Measurements from ENCODE around the gene KIF20B. TPM values are rescaled to one million over a fixed set of nuclear protein-coding genes. Genes with fewer than 3 reads are reported as not detected.

The KIF20B gene
- total and polyA plus RNA-seq, 12 donors = 0.74 to 8.5 (median 2.8) TPM

DNA sequence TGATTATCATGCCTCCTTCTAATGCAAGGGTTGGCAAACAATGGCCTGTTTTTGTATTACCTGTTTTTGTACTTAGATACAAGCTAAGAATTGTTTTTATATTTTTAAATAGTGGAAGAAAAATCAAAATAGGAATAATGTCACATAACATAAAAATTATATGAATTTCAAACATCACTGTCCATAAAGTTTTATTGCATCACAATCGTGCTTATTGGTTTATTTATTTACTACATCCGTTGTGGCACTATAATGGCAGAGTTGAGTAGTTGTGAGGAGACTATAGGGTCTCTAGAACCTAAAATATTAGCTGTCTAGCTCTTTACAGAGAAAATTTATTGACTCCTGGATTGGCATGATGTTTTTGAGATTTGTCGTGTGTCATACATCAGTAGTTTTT lies 4.1 kb downstream of the KIF20B start:
- Histone ChIP-seq H3K4me3 (no peak overlapping the region), H3K9me3 (no peaks in the 10 kb centered on the region), H3K27ac (no peak overlapping the region), H3K27me3 (no peaks in the 10 kb centered on the region), H3K4me1 (peaks cover 0 to 16% (median 12%) of the 10 kb centered on the region in 9 donors), H3K36me3 (no peaks in the 10 kb centered on the region)
- intact Hi-C loops (cut with DNase I) = loop anchor here in 3 of 10 donors (10.0 kb wide), 2 partner anchors 61 to 281 kb away; partner anchors contain the start of gene PANK1 (in 1 of the 3)
- ATAC-seq (no peak), DNase-seq (no peak)
- TF ChIP-seq, protein P1, sequence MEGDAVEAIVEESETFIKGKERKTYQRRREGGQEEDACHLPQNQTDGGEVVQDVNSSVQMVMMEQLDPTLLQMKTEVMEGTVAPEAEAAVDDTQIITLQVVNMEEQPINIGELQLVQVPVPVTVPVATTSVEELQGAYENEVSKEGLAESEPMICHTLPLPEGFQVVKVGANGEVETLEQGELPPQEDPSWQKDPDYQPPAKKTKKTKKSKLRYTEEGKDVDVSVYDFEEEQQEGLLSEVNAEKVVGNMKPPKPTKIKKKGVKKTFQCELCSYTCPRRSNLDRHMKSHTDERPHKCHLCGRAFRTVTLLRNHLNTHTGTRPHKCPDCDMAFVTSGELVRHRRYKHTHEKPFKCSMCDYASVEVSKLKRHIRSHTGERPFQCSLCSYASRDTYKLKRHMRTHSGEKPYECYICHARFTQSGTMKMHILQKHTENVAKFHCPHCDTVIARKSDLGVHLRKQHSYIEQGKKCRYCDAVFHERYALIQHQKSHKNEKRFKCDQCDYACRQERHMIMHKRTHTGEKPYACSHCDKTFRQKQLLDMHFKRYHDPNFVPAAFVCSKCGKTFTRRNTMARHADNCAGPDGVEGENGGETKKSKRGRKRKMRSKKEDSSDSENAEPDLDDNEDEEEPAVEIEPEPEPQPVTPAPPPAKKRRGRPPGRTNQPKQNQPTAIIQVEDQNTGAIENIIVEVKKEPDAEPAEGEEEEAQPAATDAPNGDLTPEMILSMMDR (IDR thresholded peaks at IDR 0.05) = no peak
- WGBS, 2 donors = 92 to 93% methylated on average over 3 of the region's 3 CpGs

DNA sequence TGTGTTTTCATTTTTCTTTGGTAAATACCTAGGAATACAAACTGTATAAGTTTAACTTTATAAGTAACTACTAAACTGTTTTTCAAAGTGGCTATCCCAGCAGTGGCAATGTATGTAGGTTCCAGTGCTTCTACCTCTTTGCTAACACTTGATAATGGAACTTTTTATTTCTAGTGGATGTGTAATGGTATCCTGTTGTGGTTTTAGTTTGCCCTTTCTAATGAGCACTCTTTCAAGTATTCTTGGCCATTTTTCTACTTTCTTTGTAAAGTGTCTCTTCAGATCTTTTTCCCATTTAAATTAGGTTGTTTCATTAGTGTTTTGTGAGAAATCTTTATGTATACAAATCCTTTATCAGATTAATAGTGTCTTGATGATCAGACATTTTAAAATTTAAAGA lies 4.6 kb downstream of the KIF20B start:
- H3K36me3 ChIP-seq = no peaks in the 10 kb centered on the region
- TF ChIP-seq, protein P1 (IDR thresholded peaks at IDR 0.05) = no peak
- H3K27ac ChIP-seq = no peak overlapping the region
- no peak overlapping the region for H3K4me3 ChIP-seq
- H3K4me1 ChIP-seq = peaks cover 0 to 11% (median 7%) of the 10 kb centered on the region in 9 donors
- intact Hi-C loops (cut with DNase I) = loop anchor here in 3 of 10 donors (10.0 kb wide), 2 partner anchors 61 to 281 kb away; partner anchors contain the start of gene PANK1 (in 1 of the 3)
- no peaks in the 10 kb centered on the region for H3K9me3 ChIP-seq
- H3K27me3 ChIP-seq = no peaks in the 10 kb centered on the region
- ATAC-seq (no peak), DNase-seq (no peak)

DNA sequence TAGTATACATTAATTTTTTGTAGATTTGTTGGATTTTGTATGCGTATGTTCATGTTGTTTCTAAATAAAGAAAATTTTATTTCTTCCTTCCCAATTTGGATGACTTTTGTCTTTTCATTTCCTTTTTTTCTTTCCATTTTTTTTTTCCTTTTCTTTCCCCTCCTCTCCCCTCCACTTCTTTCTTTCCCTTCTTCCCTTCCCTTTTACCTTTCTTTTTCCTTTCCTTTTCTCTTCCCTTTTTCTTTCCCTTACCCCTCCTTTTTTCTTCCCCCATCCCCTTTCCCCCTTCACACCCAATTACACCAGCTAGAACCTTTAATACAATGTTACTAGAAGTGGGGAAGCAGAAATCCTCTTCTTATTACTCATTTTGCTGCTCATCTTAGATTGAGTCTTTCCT lies 6.0 kb downstream of the KIF20B start:
- TF ChIP-seq, protein P1 (IDR thresholded peaks at IDR 0.05) = no peak
- Histone ChIP-seq H3K36me3 (peaks cover 0 to 8% (median 0%) of the 10 kb centered on the region in 9 donors), H3K4me1 (peaks cover 0 to 4% (median under 1%) of the 10 kb centered on the region in 9 donors), H3K9me3 (no peaks in the 10 kb centered on the region), H3K27me3 (no peaks in the 10 kb centered on the region), H3K4me3 (no peak overlapping the region), H3K27ac (no peak overlapping the region)
- ATAC-seq (no peak), DNase-seq (no peak)
- intact Hi-C loops (cut with DNase I) = loop anchor here in 3 of 10 donors (10.0 kb wide), 2 partner anchors 63 to 283 kb away; partner anchors contain the start of gene PANK1 (in 1 of the 3)
- 87 to 90% methylated on average over 1 of the region's 1 CpG for WGBS, 2 donors

DNA sequence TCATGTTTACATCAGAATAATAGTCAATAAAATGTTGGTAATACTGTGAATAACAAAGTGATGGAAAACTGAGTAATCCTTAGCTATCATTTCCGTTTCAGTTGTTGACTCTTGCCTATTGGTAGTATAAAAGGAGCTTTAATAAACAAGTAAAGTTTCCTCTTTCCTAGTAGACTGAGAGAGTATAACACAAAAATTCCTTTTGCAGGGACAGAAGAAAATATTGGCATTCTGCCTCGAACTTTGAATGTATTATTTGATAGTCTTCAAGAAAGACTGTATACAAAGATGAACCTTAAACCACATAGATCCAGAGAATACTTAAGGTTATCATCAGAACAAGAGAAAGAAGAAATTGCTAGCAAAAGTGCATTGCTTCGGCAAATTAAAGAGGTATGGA lies 9.4 kb downstream of the KIF20B start:
- Histone ChIP-seq H3K27me3 (no peaks in the 10 kb centered on the region), H3K9me3 (no peaks in the 10 kb centered on the region), H3K27ac (no peak overlapping the region), H3K4me1 (no peaks in the 10 kb centered on the region), H3K36me3 (peaks cover 0 to 13% (median 0%) of the 10 kb centered on the region in 9 donors), H3K4me3 (no peak overlapping the region)
- no peak for DNase-seq
- intact Hi-C loops (cut with DNase I) = no loop called here
- TF ChIP-seq, protein P1 (IDR thresholded peaks at IDR 0.05) = no peak
- ATAC-seq = no peak
- 85 to 86% methylated on average over 3 of the region's 3 CpGs for WGBS, 2 donors
